Caco-2 (cell line): Measurements from ENCODE around the gene MC3R. TPM values are rescaled to one million over a fixed set of nuclear protein-coding genes. Genes with fewer than 3 reads are reported as not detected.

ENCODE experiments used
- BruUV-seq: library from RNA; stranded (reverse); fragments of 400-500 nt; replicated peaks from 2 replicates; lab custom pipeline; 2021; lab: Mats Ljungman, UMichigan
- CTCF ChIA-PET: fragments of 300-600 bp; sonication (Branson Sonifier 250); formaldehyde crosslinking; loops from one replicate; lab custom pipeline; 2022; ENCODE audit warnings: antibody characterized with exemption; lab: Charles Lee
- POLR2A ChIA-PET: fragments of 300-600 bp; sonication (Branson Sonifier 250); formaldehyde crosslinking; loops from one replicate; lab custom pipeline; 2022; ENCODE audit warnings: antibody characterized with exemption; lab: Charles Lee
- DNase-seq, 2 experiments: peaks; one replicate each; pipeline versions ENCODE4 v3.0.0 to v3.0.0-alpha.2; 2020 to 2022
- H3K27me3 ChIP-seq: replicated peaks from 2 replicates; pipeline ENCODE4 v1.6.0; 2011; ENCODE audit warnings: low read length; ENCODE audit not compliant: control insufficient read depth, insufficient read depth
- H3K36me3 ChIP-seq: 2 replicates; pipeline ENCODE4 v1.5.1; 2011; ENCODE audit warnings: low read length; ENCODE audit not compliant: control insufficient read depth, insufficient read depth
- H3K4me1 ChIP-seq: fragments of 250-450 bp; sonication (Bioruptor Pico); 2 replicates; pipeline ENCODE4 v1.5.1; 2020; ENCODE audit warnings: mild to moderate bottlenecking
- H3K4me3 ChIP-seq: 2 replicates; pipeline ENCODE4 v1.5.1; 2011; ENCODE audit warnings: low read depth, mild to moderate bottlenecking, control low read depth, low read length
- H3K9me3 ChIP-seq: fragments of 250-450 bp; sonication (Bioruptor Pico); 2 replicates; pipeline ENCODE4 v1.5.1; 2020; ENCODE audit warnings: mild to moderate bottlenecking, moderate library complexity
- H3K27ac Mint-ChIP-seq: one replicate; pipeline ENCODE4 v1.8.0; 2022; ENCODE audit warnings: mixed read lengths; ENCODE audit not compliant: unreplicated experiment
- H3K27me3 Mint-ChIP-seq: one replicate; pipeline ENCODE4 v1.8.0; 2022; ENCODE audit warnings: mixed read lengths; ENCODE audit not compliant: insufficient read depth, unreplicated experiment
- H3K36me3 Mint-ChIP-seq: one replicate; pipeline ENCODE4 v1.8.0; 2022; ENCODE audit warnings: mild to moderate bottlenecking, mixed read lengths; ENCODE audit not compliant: insufficient read depth, unreplicated experiment
- H3K4me1 Mint-ChIP-seq: one replicate; pipeline ENCODE4 v1.8.0; 2022; ENCODE audit warnings: low read depth, mixed read lengths; ENCODE audit not compliant: unreplicated experiment
- H3K4me3 Mint-ChIP-seq: one replicate; pipeline ENCODE4 v1.8.0; 2022; ENCODE audit warnings: mild to moderate bottlenecking, moderate library complexity, mixed read lengths; ENCODE audit not compliant: unreplicated experiment
- H3K9me3 Mint-ChIP-seq: one replicate; pipeline ENCODE4 v1.8.0; 2022; ENCODE audit warnings: mixed read lengths; ENCODE audit not compliant: unreplicated experiment
- CTCF ChIP-seq, 2 experiments: fragments of 200-600 bp in 1 of 2; IDR thresholded peaks; 1 replicate in 1 of 2; 2 replicates in 1 of 2; pipeline versions ENCODE4 v1.5.1 to v1.8.0; 2011 to 2022; ENCODE audit warnings: antibody characterized with exemption in 1 of 2, control low read depth in 1 of 2, inconsistent platforms in 1 of 2, low read depth in 1 of 2, low read length in 1 of 2, mild to moderate bottlenecking in 1 of 2, moderate library complexity in 1 of 2; ENCODE audit not compliant: insufficient read depth in 1 of 2, severe bottlenecking in 1 of 2, unreplicated experiment in 1 of 2
- intact Hi-C: fragments of 100-400 bp; cut with micrococcal nuclease; formaldehyde crosslinking; loops from one replicate; pipeline ENCODE4 v1.10.0; 2022; ENCODE audit not compliant: unreplicated experiment
- total RNA-seq: library from RNA; stranded (reverse); gene quantifications from 2 replicates; pipeline ENCODE4 v1.2.3, GENCODE V29; 2022

MC3R gene
- total RNA-seq, 1 experiment from 2014 or later: not detected

- no TSS peak for BruUV-seq
- H3K4me1 ChIP-seq: no peaks in the 10 kb centered on the region
- Mint-ChIP-seq H3K36me3 (no peaks in the 10 kb centered on the region), H3K4me3 (no peak overlapping the region), H3K9me3 (peaks cover 13% of the 10 kb centered on the region), H3K27ac (no peak overlapping the region), H3K4me1 (no peaks in the 10 kb centered on the region), H3K27me3 (no peaks in the 10 kb centered on the region)
- ChIA-PET CTCF (interaction anchor here (0.6 kb wide), 1 partner anchor 131 kb away, joined by 4 read pairs; the partner anchor contains the start of gene FAM210B), POLR2A (no interaction called here)
- no peak for DNase-seq
- H3K27me3 ChIP-seq: no peaks in the 10 kb centered on the region
- H3K4me3 ChIP-seq: no peak overlapping the region
- H3K9me3 ChIP-seq: no peaks in the 10 kb centered on the region
- no peaks in the 10 kb centered on the region for H3K36me3 ChIP-seq
- TF ChIP-seq CTCF (IDR thresholded peaks at IDR 0.05; ENCODE audit: insufficient read depth in 1 of 2, low read depth in 1 of 2, low read length in 1 of 2, severe bottlenecking in 1 of 2, unreplicated experiment in 1 of 2): no peak
- intact Hi-C loops: no loop called here
These were observed 20.5 kb upstream of the MC3R start for GRCh38 chr20:56228021-56228420.

GRCh38 chr20:56229812-56230211 lies 18.7 kb upstream of the MC3R start:
- Histone ChIP-seq H3K4me3 (no peak overlapping the region), H3K9me3 (peaks cover 11% of the 10 kb centered on the region; the same call in 1 of the 2 replicates), H3K36me3 (no peaks in the 10 kb centered on the region), H3K27me3 (no peaks in the 10 kb centered on the region), H3K4me1 (no peaks in the 10 kb centered on the region)
- DNase-seq: no peak
- intact Hi-C loops: no loop called here
- ChIA-PET CTCF (no interaction called here), POLR2A (no interaction called here)
- no peaks in the 10 kb centered on the region for H3K27me3 Mint-ChIP-seq
- peaks cover 24% of the 10 kb centered on the region for H3K9me3 Mint-ChIP-seq
- no peaks in the 10 kb centered on the region for H3K4me1 Mint-ChIP-seq
- H3K27ac Mint-ChIP-seq: no peak overlapping the region
- TF ChIP-seq CTCF (IDR thresholded peaks at IDR 0.05; ENCODE audit: insufficient read depth in 1 of 2, low read depth in 1 of 2, low read length in 1 of 2, severe bottlenecking in 1 of 2, unreplicated experiment in 1 of 2): no peak
- H3K36me3 Mint-ChIP-seq: no peaks in the 10 kb centered on the region
- no TSS peak for BruUV-seq
- H3K4me3 Mint-ChIP-seq: no peak overlapping the region

GRCh38 chr20:56234110-56234509 lies 14.4 kb upstream of the MC3R start:
- no peak for TF ChIP-seq CTCF (IDR thresholded peaks at IDR 0.05; ENCODE audit: insufficient read depth in 1 of 2, low read depth in 1 of 2, low read length in 1 of 2, severe bottlenecking in 1 of 2, unreplicated experiment in 1 of 2)
- no peaks in the 10 kb centered on the region for H3K36me3 ChIP-seq
- no peak overlapping the region for H3K4me3 ChIP-seq
- ChIA-PET POLR2A (no interaction called here), CTCF (no interaction called here)
- Mint-ChIP-seq H3K9me3 (peaks cover 32% of the 10 kb centered on the region), H3K36me3 (no peaks in the 10 kb centered on the region), H3K4me3 (no peak overlapping the region), H3K27me3 (peaks cover 5% of the 10 kb centered on the region), H3K4me1 (no peaks in the 10 kb centered on the region), H3K27ac (no peak overlapping the region)
- no peaks in the 10 kb centered on the region for H3K4me1 ChIP-seq
- intact Hi-C loops: no loop called here
- no peak for DNase-seq
- BruUV-seq: no TSS peak
- no peaks in the 10 kb centered on the region for H3K27me3 ChIP-seq
- H3K9me3 ChIP-seq: peaks cover 21% of the 10 kb centered on the region
